Activated CD8-positive, alpha-beta memory T cell treated with anti-CD3 and anti-CD28 coated beads, Interleukin-2, amount 10 ng/mL, durations not matched to agents 7 days and 5 days (primary cell): ENCODE data around the gene FN3K. TPM values are rescaled to one million over a fixed set of nuclear protein-coding genes. Genes with fewer than 3 reads are reported as not detected.

Experiments used
- ATAC-seq: fragments of 150-1000 bp; cut with Tn5 transposase; one replicate; pipeline ENCODE4 v1.10.0; 2021; ENCODE audit warnings: moderate library complexity
- CTCF ChIA-PET: fragments of 350-600 bp; sonication (Branson Sonifier 250); formaldehyde crosslinking; loops from one replicate; lab custom pipeline; 2021; ENCODE audit warnings: antibody characterized with exemption; lab: Charles Lee
- DNase-seq: peaks from one replicate; pipeline ENCODE4 v3.0.0-alpha.2; 2020
- H3K27ac Mint-ChIP-seq: one replicate; pipeline ENCODE4 v1.8.0; 2021; ENCODE audit warnings: mild to moderate bottlenecking, mixed read lengths
- H3K27me3 Mint-ChIP-seq: one replicate; pipeline ENCODE4 v1.8.0; 2021; ENCODE audit warnings: mixed read lengths
- H3K36me3 Mint-ChIP-seq: one replicate; pipeline ENCODE4 v1.8.0; 2021; ENCODE audit warnings: mild to moderate bottlenecking, mixed read lengths
- H3K4me1 Mint-ChIP-seq: one replicate; pipeline ENCODE4 v1.8.0; 2021; ENCODE audit warnings: mixed read lengths
- H3K4me3 Mint-ChIP-seq: one replicate; pipeline ENCODE4 v1.8.0; 2021; ENCODE audit warnings: mild to moderate bottlenecking, moderate library complexity, mixed read lengths
- H3K9me3 Mint-ChIP-seq: one replicate; pipeline ENCODE4 v1.8.0; 2022; ENCODE audit warnings: low read depth, mixed read lengths
- total RNA-seq, 2 experiments: library from RNA; stranded (reverse); gene quantifications; one replicate each; pipeline ENCODE4 v1.2.3, GENCODE V29; 2021

Gene FN3K
- total RNA-seq, 2 experiments from 2014 or later = 1.2 to 2.7 TPM

DNA sequence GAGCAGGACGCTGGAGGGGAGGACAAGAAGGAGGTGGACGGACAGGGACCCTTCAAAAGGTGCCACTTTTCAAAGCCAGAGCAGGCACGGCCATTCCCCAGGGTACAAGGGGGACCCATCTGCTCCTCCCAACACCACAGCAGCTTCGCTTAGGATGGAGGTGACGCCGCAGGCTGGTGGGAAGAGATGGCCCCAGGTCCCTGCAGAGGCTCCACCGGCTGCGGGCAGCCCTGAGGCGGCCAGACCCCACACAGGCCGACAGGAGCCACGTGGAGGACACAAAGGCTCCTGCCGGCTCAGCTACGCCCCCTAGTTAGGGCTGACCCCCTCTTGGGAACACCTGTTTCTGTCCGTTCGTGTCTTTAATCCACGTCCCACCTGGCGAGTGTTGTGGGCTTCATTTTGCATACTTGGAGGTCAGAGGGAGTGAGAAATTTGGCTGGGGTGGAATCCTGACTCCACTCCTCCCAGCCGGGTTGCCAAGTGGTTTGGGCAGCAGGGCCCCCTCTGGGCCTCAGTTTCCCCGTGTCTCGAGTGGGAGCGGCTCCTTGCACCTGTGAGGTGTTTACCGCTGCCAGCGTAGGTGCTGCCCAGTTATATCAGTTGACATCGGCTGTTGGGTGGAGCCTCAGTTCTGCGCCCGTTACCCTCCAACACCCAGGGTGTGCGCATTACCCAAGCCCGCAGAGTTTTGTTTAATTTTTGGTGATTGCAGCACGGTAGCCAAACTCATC is 24.7 kb upstream of the FN3K start:
- DNase-seq = no peak
- Mint-ChIP-seq H3K27me3 (peaks cover 2% of the 10 kb centered on the region), H3K27ac (no peak overlapping the region), H3K9me3 (no peaks in the 10 kb centered on the region), H3K4me3 (no peak overlapping the region), H3K4me1 (peaks cover 7% of the 10 kb centered on the region), H3K36me3 (no peaks in the 10 kb centered on the region)
- ATAC-seq = no peak
- CTCF ChIA-PET = no interaction called here

DNA sequence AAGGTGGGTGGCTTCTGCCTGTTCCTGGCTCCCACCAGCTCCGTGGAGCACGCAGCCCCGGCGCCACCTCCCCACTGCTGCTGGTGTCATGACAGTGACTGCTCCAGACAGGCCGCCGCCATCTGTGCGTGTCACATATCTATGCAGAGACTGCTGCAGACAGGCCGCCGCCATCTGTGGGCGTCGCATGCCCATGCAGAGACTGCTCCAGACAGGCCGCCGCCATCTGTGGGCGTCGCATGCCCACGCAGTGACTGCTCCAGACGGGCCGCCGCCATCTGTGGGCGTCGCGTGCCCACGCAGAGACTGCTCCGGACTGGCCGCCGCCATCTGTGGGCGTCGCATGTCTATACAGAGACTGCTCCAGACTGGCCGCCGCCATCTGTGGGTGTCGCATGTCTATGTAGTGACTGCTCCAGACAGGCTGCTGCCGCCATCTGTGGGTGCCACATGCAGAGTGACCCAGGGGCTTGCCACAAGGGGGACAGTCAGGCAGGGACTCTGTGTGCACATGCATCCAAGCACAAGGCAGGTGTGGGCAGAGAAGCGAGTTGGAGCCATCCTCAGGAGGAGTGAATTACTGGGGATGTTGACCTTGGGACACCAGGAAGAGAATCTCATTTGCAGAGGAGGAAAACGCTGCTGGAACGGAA is 22.2 kb upstream of the FN3K start:
- Mint-ChIP-seq H3K27ac (no peak overlapping the region), H3K27me3 (peaks cover 2% of the 10 kb centered on the region), H3K4me3 (no peak overlapping the region), H3K9me3 (no peaks in the 10 kb centered on the region), H3K36me3 (peaks cover 4% of the 10 kb centered on the region), H3K4me1 (peaks cover 21% of the 10 kb centered on the region)
- ATAC-seq = no peak
- DNase-seq = no peak
- CTCF ChIA-PET = interaction anchor here (1.2 kb wide), 1 partner anchor 62 kb away, joined by 4 read pairs; no protein-coding TSS in a partner anchor

DNA sequence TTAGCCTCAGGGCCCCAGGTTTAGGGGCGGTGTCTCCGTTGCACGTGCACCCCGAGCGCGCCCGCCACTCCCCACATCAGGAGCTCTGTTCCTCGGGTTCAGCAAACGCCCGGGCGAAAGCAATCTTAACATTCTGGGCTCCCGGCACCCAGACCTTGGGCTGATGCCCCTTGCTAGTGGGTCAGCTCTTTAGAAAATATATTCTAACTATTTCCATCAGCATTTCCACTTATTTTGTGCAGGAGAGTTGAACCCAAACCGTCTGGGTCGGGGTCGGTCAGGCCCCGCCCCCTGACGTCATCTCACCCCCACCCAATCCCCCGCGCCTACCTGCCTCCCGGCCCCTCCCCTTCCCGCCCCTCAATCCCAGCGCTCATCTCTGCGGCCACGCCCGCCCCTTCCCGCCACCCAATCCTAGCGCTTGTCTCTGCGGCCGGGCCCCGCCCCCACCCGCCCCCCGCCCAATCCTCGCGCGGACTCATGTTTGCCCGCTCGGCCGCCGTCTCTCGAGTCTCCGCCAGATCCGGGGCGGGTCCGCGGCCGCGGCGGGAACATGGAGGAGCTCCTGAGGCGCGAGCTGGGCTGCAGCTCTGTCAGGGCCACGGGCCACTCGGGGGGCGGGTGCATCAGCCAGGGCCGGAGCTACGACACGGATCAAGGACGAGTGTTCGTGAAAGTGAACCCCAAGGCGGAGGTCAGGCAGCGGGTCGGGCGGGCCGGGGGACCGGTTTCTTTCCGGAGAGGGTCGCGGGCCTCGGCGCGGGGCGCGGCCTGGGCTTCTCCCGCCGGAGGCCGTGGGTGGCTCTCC is 19.0 kb upstream of the FN3K start, which contains the start of gene FN3KRP:
TSS of gene FN3KRP (plus strand) at position 504 of the 808 bp plus-strand sequence. CDS start at position 554, 50 bp downstream.
- Mint-ChIP-seq H3K36me3 (peaks cover 11% of the 10 kb centered on the region), H3K27me3 (peaks cover 2% of the 10 kb centered on the region), H3K4me3 (peak within 1 kb of the TSS; percentile 90), H3K4me1 (peaks cover 24% of the 10 kb centered on the region), H3K9me3 (no peaks in the 10 kb centered on the region), H3K27ac (peak within 1 kb of the TSS; percentile 89)
- ATAC-seq = peak; percentile 88
- CTCF ChIA-PET = interaction anchor here (1.0 to 1.3 kb wide), 3 partner anchors 15 to 48 kb away, joined by 3 to 5 read pairs (median 3); no protein-coding TSS in a partner anchor
- peak; percentile 96 for DNase-seq

DNA sequence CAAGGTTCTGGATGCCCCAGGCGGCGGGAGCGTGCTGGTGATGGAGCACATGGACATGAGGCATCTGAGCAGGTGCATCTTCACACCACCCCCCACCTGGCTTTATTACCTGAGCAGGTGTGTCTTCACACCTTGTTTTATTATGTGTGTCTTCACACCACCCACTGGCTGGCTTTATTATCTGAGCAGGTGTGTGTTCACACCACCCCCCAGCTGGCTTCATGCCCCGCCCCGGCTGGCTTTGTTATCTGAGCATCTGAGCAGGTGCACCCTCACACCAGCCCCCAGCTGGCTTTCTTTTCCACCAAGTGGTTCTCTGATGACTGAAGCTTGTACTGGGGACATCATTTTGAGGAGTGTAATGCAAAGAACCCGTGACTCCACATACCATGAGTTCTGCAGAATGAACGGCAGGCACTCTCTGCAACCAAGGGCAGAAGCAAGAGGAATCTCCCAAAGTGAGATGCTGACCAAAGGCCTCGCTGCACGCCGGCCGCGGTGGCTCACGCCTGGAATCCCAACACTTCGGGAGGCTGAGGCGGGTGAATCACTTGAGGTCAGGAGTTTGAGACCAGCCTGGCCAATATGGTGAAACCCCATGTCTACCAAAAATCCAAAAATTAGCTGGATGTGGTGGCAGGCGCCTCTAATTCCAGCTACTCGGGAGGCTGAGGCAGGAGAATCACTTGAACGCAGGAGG is 16.3 kb upstream of the FN3K start:
- CTCF ChIA-PET = no interaction called here
- DNase-seq = no peak
- Mint-ChIP-seq H3K4me1 (peaks cover 19% of the 10 kb centered on the region), H3K27me3 (no peaks in the 10 kb centered on the region), H3K27ac (no peak overlapping the region), H3K36me3 (peaks cover 25% of the 10 kb centered on the region), H3K9me3 (no peaks in the 10 kb centered on the region), H3K4me3 (no peak overlapping the region)
- no peak for ATAC-seq

DNA sequence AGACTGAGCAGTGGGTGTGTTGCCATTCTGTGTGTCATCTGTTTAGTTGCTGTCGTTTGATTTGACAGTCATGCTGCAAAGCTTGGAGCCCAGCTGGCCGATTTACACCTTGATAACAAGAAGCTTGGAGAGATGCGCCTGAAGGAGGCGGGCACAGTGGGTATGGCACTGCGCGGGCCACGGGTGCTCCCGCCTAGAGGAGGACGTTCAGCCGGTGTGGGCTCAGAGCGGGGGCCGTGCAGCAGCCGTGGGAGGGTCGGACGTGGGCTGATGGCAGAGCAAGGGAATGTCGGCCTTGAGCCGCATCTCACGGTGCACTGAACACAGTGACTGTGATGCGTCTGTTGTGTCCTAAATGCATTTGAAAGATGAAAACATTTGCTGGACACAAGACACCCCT is 15.2 kb upstream of the FN3K start:
- no peak for DNase-seq
- peaks cover 19% of the 10 kb centered on the region for H3K4me1 Mint-ChIP-seq
- CTCF ChIA-PET = no interaction called here
- H3K9me3 Mint-ChIP-seq = no peaks in the 10 kb centered on the region
- ATAC-seq = no peak
- H3K27ac Mint-ChIP-seq = no peak overlapping the region
- H3K4me3 Mint-ChIP-seq = no peak overlapping the region
- H3K27me3 Mint-ChIP-seq = no peaks in the 10 kb centered on the region
- peaks cover 25% of the 10 kb centered on the region for H3K36me3 Mint-ChIP-seq

DNA sequence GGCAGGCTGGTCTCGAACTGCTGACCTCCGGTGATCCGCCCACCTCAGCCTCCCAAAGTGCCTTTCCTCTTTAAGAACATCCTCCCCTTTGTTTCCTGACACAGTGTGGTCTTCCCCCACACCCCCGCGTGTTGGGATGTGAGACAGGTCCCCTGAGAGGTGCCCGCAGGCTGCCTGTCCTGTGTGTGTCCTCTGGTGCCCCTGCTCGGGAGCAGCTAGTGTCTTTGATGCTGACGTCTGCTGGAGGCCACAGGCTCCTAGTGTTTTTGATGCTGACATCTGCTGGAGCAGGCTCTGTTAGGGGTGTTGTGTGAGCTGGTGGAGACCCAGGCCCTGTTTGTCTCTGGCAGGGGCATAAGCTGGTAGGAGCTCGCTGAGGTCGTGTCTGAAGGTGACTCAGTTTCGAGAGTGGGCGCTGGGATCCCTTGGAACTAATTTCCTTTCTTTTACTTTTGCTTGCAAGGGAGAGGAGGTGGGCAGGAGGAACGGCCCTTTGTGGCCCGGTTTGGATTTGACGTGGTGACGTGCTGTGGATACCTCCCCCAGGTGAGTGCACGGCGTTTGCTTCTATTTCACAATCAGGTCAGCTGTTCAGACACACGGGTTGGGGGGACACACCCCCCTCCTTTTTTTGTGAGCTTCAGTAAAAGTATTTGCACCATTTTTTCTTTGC is 12.9 kb upstream of the FN3K start:
- no peaks in the 10 kb centered on the region for H3K27me3 Mint-ChIP-seq
- no peak for DNase-seq
- H3K4me1 Mint-ChIP-seq = peaks cover 10% of the 10 kb centered on the region
- no peak for ATAC-seq
- peaks cover 35% of the 10 kb centered on the region for H3K36me3 Mint-ChIP-seq
- H3K4me3 Mint-ChIP-seq = no peak overlapping the region
- no peak overlapping the region for H3K27ac Mint-ChIP-seq
- CTCF ChIA-PET = interaction anchor here (1.3 kb wide), 1 partner anchor 53 kb away, joined by 4 read pairs; no protein-coding TSS in a partner anchor
- no peaks in the 10 kb centered on the region for H3K9me3 Mint-ChIP-seq

DNA sequence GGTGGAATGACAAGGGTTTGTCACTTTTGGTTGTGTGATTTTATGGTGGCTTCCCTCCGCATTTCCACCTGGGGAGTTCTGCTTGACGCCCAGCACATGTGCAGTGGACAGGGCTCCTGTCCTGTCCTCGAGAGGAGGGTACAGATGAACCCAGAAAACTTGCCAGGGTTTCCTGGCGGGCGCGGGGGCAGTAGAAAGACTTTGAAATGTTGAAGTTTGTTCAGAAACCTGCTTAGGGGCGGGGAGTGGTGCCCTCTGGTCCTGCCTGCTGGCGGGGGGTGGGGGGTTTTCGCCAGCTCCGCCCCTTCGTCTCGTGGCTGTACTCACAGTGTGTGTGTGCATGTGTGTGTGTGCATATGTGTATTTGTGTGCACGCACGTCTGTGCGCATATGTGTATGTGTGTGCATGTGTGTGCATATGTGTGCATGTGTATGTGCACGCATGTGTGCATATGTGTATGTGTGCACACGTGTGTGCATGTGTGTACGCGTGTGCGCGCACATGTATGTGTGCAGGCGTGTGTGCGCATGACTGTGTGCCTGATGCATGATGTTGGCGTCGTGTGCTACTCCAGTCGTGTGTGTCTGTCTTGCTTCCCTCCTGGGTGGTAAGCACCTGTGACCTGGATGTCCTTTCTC is 12.1 kb upstream of the FN3K start:
- DNase-seq (no peak), ATAC-seq (no peak)
- H3K4me1 Mint-ChIP-seq = peaks cover 4% of the 10 kb centered on the region
- CTCF ChIA-PET = interaction anchor here (1.3 kb wide), 1 partner anchor 52 kb away, joined by 4 read pairs; no protein-coding TSS in a partner anchor
- no peaks in the 10 kb centered on the region for H3K27me3 Mint-ChIP-seq
- H3K9me3 Mint-ChIP-seq = no peaks in the 10 kb centered on the region
- H3K27ac Mint-ChIP-seq = no peak overlapping the region
- no peak overlapping the region for H3K4me3 Mint-ChIP-seq
- H3K36me3 Mint-ChIP-seq = peaks cover 33% of the 10 kb centered on the region

DNA sequence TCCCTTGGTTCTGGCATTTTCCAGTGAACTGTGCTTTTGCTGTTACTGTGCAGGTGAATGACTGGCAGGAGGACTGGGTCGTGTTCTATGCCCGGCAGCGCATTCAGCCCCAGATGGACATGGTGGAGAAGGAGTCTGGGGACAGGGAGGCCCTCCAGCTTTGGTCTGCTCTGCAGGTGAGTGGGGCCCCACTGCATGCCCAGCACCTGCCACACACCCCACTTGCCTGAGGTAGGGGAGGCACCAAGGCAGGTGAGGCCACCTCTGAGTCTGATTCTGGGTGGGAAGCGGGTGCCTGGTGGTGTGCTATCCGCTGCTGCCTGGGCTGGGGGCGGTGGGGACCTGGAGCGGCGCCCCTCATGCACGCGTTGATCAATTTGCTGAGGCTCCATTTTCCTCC is 9.0 kb upstream of the FN3K start:
- ATAC-seq = no peak
- no peak overlapping the region for H3K4me3 Mint-ChIP-seq
- H3K36me3 Mint-ChIP-seq = peaks cover 34% of the 10 kb centered on the region
- H3K9me3 Mint-ChIP-seq = no peaks in the 10 kb centered on the region
- no peak overlapping the region for H3K27ac Mint-ChIP-seq
- H3K27me3 Mint-ChIP-seq = no peaks in the 10 kb centered on the region
- CTCF ChIA-PET = no interaction called here
- H3K4me1 Mint-ChIP-seq = no peaks in the 10 kb centered on the region
- no peak for DNase-seq

DNA sequence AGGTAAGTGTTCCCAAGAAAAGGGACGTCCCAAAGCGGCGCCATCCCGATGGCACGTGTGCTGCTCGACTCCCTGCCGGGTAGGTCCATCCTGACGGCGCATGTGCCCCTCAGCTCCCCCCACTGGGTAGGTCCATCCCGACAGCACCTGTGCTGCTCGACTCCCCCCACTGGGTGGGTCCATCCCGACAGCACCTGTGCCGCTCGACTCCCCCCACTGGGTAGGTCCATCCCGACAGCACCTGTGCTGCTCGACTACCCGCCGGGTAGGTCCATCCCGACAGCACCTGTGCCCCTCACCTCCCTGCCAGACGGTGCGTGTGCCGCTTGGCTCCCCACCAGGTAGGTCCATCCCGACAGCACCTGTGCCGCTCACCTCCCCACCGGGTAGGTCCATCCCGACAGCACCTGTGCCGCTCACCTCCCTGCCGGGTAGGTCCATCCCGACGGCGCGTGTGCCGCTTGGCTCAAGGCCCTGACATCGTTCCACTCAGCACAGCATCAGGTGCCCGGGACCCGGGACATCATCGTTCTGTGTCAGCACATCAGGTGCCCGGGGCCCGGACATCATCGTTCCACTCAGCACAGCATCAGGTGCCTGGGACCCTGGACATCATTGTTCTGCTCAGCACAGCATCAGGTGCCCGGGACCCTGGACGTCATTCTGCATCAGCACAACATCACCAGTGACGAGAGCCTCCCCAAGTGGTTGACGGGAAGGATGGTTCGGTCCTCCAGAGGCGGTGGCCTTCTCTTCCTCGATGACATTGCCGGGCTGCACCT is 5.7 kb upstream of the FN3K start:
- DNase-seq = no peak
- Mint-ChIP-seq H3K4me3 (no peak overlapping the region), H3K36me3 (peaks cover 37% of the 10 kb centered on the region), H3K4me1 (no peaks in the 10 kb centered on the region), H3K9me3 (peaks cover 5% of the 10 kb centered on the region), H3K27me3 (no peaks in the 10 kb centered on the region), H3K27ac (no peak overlapping the region)
- no peak for ATAC-seq
- CTCF ChIA-PET = no interaction called here

DNA sequence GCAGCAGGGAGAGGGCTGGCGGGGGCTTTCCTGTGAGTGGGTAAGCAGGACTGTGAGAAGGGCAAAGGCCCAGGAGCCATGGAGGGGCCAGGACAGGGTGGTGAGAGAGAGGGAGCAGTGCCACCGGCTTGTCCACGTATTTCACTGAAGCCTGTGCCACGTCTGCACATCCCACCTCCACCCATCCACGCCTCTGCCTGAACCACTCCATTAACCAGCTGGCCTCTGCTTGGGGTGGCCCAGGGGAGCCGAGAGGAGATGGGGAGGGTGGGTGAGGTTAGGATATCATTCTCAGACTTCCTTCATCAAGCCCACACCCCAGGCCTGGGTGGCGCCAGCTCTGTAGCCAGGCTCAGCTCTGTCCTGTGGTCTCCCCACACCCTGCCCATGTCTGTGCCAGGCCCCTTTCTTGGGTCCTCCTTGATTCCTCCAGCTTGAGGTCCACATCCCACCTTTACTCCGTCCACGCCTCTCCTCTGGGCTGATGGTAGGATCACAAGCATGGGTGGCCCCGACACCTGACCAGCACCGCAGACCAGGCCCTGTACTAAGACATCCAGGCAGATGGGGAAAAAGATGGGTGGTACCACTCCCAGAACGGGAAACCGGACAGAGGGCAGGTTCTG is 3.2 kb upstream of the FN3K start:
- CTCF ChIA-PET = no interaction called here
- Mint-ChIP-seq H3K27me3 (peaks cover 6% of the 10 kb centered on the region), H3K9me3 (peaks cover 5% of the 10 kb centered on the region), H3K4me3 (no peak overlapping the region), H3K36me3 (peaks cover 28% of the 10 kb centered on the region), H3K4me1 (peaks cover 2% of the 10 kb centered on the region), H3K27ac (no peak overlapping the region)
- no peak for ATAC-seq
- no peak for DNase-seq

DNA sequence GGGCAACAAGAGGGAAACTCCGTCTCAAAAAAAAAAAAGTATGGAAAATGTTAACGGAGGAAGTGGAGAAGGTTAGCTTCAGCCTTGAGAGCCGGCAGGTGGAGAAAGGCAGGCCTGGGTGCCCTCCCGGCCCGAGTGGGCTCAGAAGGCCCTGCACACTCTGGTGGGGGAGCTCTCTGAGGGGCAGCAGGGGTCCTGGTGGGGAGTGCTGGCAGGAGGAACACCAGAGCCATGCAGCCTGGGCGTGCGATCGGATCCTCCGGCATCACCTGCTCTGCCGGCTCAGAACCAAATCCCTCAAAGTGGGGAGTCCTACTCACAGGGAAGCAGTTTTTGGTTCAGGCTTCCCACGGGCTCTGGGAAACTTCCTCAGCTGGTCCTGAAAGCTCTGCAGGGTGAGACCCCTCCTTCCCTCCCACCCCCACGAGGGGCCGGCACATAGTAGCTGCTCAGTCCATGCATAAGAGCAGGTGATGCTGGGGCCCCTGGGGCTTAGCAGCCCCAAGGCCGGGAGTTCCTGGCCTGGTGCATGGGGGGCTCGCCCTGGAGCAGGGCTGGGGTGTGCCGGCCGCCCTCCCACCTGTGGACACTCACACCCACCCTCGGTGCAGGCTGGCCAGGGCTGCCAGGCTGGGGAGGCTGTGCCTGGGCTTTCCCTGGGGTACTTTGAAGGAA is 1.2 kb downstream of the FN3K start:
- no peak for DNase-seq
- no peak overlapping the region for H3K27ac Mint-ChIP-seq
- peaks cover 31% of the 10 kb centered on the region for H3K36me3 Mint-ChIP-seq
- H3K27me3 Mint-ChIP-seq = peaks cover 6% of the 10 kb centered on the region
- H3K4me3 Mint-ChIP-seq = no peak overlapping the region
- peaks cover 14% of the 10 kb centered on the region for H3K9me3 Mint-ChIP-seq
- ATAC-seq = no peak
- peaks cover 2% of the 10 kb centered on the region for H3K4me1 Mint-ChIP-seq
- CTCF ChIA-PET = no interaction called here
